KBM-7 (cell line): Measurements from ENCODE around the gene KRTAP19-6.
"Not testable (repeated sequence)": the region's sequence is repeated elsewhere in the genome, so short reads cannot be mapped to it uniquely, and the experiment has no call there.

ENCODE experiments used
- DNase-seq: peaks from one replicate; pipeline ENCODE4 v3.0.0-alpha.2; 2015
- in situ Hi-C: fragments of 300-500 bp; cut with MboI; formaldehyde crosslinking; loops from 2 replicates; pipeline ENCODE4 v1.14.3; 2020; ENCODE audit warnings: low sequenced_read_pairs, low pct_unique_long_range_greater_than_20kb, mixed read lengths

The KRTAP19-6 gene

GRCh38 chr21:30541764-30542163 lies at the start of gene KRTAP19-6:
Gene KRTAP19-6 (minus strand): TSS chr21:30541864. CDS start chr21:30541833, 31 bp downstream.
- no peak for DNase-seq
- in situ Hi-C loops = no loop called here

GRCh38 chr21:30590297-30590696 lies 48.6 kb upstream of the KRTAP19-6 start, which contains the start of gene KRTAP22-2:
Gene KRTAP22-2 (minus strand): TSS chr21:30590397.
- no peak for DNase-seq
- in situ Hi-C loops = no loop called here

GRCh38 chr21:30582870-30583269 lies 41.2 kb upstream of the KRTAP19-6 start:
- no peak for DNase-seq
- in situ Hi-C loops = no loop called here

GRCh38 chr21:30580132-30580531 lies 38.5 kb upstream of the KRTAP19-6 start:
- in situ Hi-C loops = no loop called here
- no peak for DNase-seq

- in situ Hi-C loops = no loop called here
Observed at GRCh38 chr21:30579346-30579745, 37.7 kb upstream of the KRTAP19-6 start.

GRCh38 chr21:30577766-30578165 lies 36.1 kb upstream of the KRTAP19-6 start:
- in situ Hi-C loops = no loop called here
- DNase-seq = no peak

More at GRCh38 chr21:30579346-30579745, 37.7 kb upstream of the KRTAP19-6 start:
- no peak for DNase-seq

- no peak for DNase-seq
- in situ Hi-C loops = no loop called here
Observed at GRCh38 chr21:30567617-30568016, 26.0 kb upstream of the KRTAP19-6 start.

- no peak for DNase-seq
- in situ Hi-C loops = no loop called here
Observed at GRCh38 chr21:30563630-30564029, 22.0 kb upstream of the KRTAP19-6 start.

- DNase-seq = no peak
- in situ Hi-C loops = no loop called here
Observed at GRCh38 chr21:30563072-30563471, 21.4 kb upstream of the KRTAP19-6 start.

- DNase-seq = no peak
- in situ Hi-C loops = no loop called here
Observed at GRCh38 chr21:30561957-30562356, 20.3 kb upstream of the KRTAP19-6 start.

GRCh38 chr21:30561264-30561895 lies 19.7 kb upstream of the KRTAP19-6 start, which contains the start of gene KRTAP19-7:
Gene KRTAP19-7 (minus strand): TSS chr21:30561314. CDS start chr21:30561289, 25 bp downstream.
- in situ Hi-C loops = no loop called here
- no peak for DNase-seq

- in situ Hi-C loops = no loop called here
Observed at GRCh38 chr21:30555095-30555494, 13.4 kb upstream of the KRTAP19-6 start.

GRCh38 chr21:30552782-30553181 lies 11.1 kb upstream of the KRTAP19-6 start:
- DNase-seq = no peak
- in situ Hi-C loops = no loop called here

More at GRCh38 chr21:30555095-30555494, 13.4 kb upstream of the KRTAP19-6 start:
- DNase-seq = no peak

GRCh38 chr21:30518876-30519275 lies 22.8 kb downstream of the KRTAP19-6 start:
- no peak for DNase-seq
- in situ Hi-C loops = no loop called here

- in situ Hi-C loops = no loop called here
- DNase-seq = no peak
Observed at GRCh38 chr21:30515681-30516080, 26.0 kb downstream of the KRTAP19-6 start.

GRCh38 chr21:30505621-30506205 lies 36.0 kb downstream of the KRTAP19-6 start:
- DNase-seq, in situ Hi-C loops: not testable (repeated sequence)

- in situ Hi-C loops = no loop called here
- no peak for DNase-seq
Observed at GRCh38 chr21:30502041-30502440, 39.6 kb downstream of the KRTAP19-6 start, which contains the start of gene KRTAP19-5. Gene KRTAP19-5 (minus strand): TSS chr21:30502141. CDS start chr21:30502090, 51 bp downstream.

- in situ Hi-C loops = no loop called here
- no peak for DNase-seq
Observed at GRCh38 chr21:30497065-30497464, 44.6 kb downstream of the KRTAP19-6 start, which contains the start of gene KRTAP19-4. Gene KRTAP19-4 (minus strand): TSS chr21:30497165. CDS start chr21:30497110, 55 bp downstream.

- no peak for DNase-seq
- in situ Hi-C loops = no loop called here
Observed at GRCh38 chr21:30491963-30492428, 49.7 kb downstream of the KRTAP19-6 start, which contains the start of gene KRTAP19-3. Gene KRTAP19-3 (minus strand): TSS chr21:30492013. CDS start chr21:30491957, 56 bp downstream.
